Liver (tissue), 9 donors: Measurements from ENCODE around the gene SRC. TPM values are rescaled to one million over a fixed set of nuclear protein-coding genes. Genes with fewer than 3 reads are reported as not detected.

ENCODE experiments used
- DNase-seq: peaks from one replicate; pipeline ENCODE4 v3.0.0-alpha.2; 2017; ENCODE audit warnings: low spot score
- H3K27ac ChIP-seq, 2 donors: one replicate each; pipeline ENCODE4 v1.7.0; 2013; ENCODE audit warnings: inconsistent platforms in 2 of 2, low read length in 2 of 2, control low read depth in 1 of 2, low read depth in 1 of 2, mild to moderate bottlenecking in 1 of 2
- H3K27me3 ChIP-seq, 4 donors: one replicate each; pipeline versions ENCODE4 v1.6.1 to v1.7.0; 2013; ENCODE audit warnings: low read length in 3 of 4, inconsistent platforms in 1 of 4, mild to moderate bottlenecking in 1 of 4, moderate library complexity in 1 of 4; ENCODE audit not compliant: control insufficient read depth in 4 of 4, insufficient read depth in 4 of 4
- H3K36me3 ChIP-seq, 4 donors: one replicate each; pipeline versions ENCODE4 v1.6.1 to v1.7.0; 2013; ENCODE audit warnings: low read length in 3 of 4, mild to moderate bottlenecking in 3 of 4, low read depth in 1 of 4, moderate library complexity in 1 of 4; ENCODE audit not compliant: control insufficient read depth in 4 of 4, insufficient read depth in 3 of 4
- H3K4me1 ChIP-seq, 4 donors: one replicate each; pipeline versions ENCODE4 v1.6.1 to v1.7.0; 2013; ENCODE audit warnings: low read length in 3 of 4, mild to moderate bottlenecking in 3 of 4, moderate library complexity in 1 of 4; ENCODE audit not compliant: control insufficient read depth in 4 of 4, insufficient read depth in 4 of 4
- H3K4me3 ChIP-seq, 3 donors: one replicate each; pipeline versions ENCODE4 v1.6.1 to v1.7.0; 2013; ENCODE audit warnings: low read length in 3 of 3, control low read depth in 1 of 3, low read depth in 1 of 3, mild to moderate bottlenecking in 1 of 3
- H3K9ac ChIP-seq, 2 donors: one replicate each; pipeline ENCODE4 v1.7.0; 2013; ENCODE audit warnings: low read length in 2 of 2, mild to moderate bottlenecking in 2 of 2, moderate library complexity in 2 of 2, control low read depth in 1 of 2, low read depth in 1 of 2
- H3K9me3 ChIP-seq, 4 donors: one replicate each; pipeline versions ENCODE4 v1.6.1 to v1.7.0; 2013; ENCODE audit warnings: low read length in 3 of 4; ENCODE audit not compliant: control insufficient read depth in 4 of 4
- ATF3 ChIP-seq: IDR thresholded peaks from 2 replicates; pipeline ENCODE4 v1.6.1; 2016; ENCODE audit warnings: antibody characterized with exemption
- EGR1 ChIP-seq, 2 donors: IDR thresholded peaks; 2 replicates each; pipeline ENCODE4 v1.6.1; 2016 to 2018; ENCODE audit warnings: antibody characterized with exemption in 2 of 2, low read depth in 2 of 2
- FOXA1 ChIP-seq: IDR thresholded peaks from 2 replicates; pipeline ENCODE4 v1.6.1; 2016; ENCODE audit warnings: antibody characterized with exemption
- FOXA2 ChIP-seq: IDR thresholded peaks from 2 replicates; pipeline ENCODE4 v1.6.1; 2016; ENCODE audit warnings: antibody characterized with exemption
- GABPA ChIP-seq, 2 donors: IDR thresholded peaks in 1 of 2; conservative IDR thresholded peaks in 1 of 2; 2 replicates each; pipeline ENCODE4 v1.6.1; 2016; ENCODE audit warnings: antibody characterized with exemption in 2 of 2, mild to moderate bottlenecking in 1 of 2, moderate library complexity in 1 of 2
- HNF4A ChIP-seq, 2 donors: conservative IDR thresholded peaks; 2 replicates each; pipeline ENCODE4 v1.6.1; 2016; ENCODE audit warnings: antibody characterized with exemption in 2 of 2, mild to moderate bottlenecking in 2 of 2
- JUND ChIP-seq, 2 donors: IDR thresholded peaks; 2 replicates each; pipeline ENCODE4 v1.6.1; 2016; ENCODE audit warnings: antibody characterized with exemption in 2 of 2
- NR2F2 ChIP-seq: IDR thresholded peaks from 2 replicates; pipeline ENCODE4 v1.6.1; 2016; ENCODE audit warnings: antibody characterized with exemption
- RAD21 ChIP-seq, 2 donors: IDR thresholded peaks; 2 replicates each; pipeline ENCODE4 v1.6.1; 2016; ENCODE audit warnings: antibody characterized with exemption in 2 of 2, mild to moderate bottlenecking in 2 of 2
- REST ChIP-seq: IDR thresholded peaks from 2 replicates; pipeline ENCODE4 v1.6.1; 2016; ENCODE audit warnings: antibody characterized with exemption, mild to moderate bottlenecking
- RXRA ChIP-seq, 2 donors: IDR thresholded peaks; 2 replicates each; pipeline ENCODE4 v1.6.1; 2017 to 2018; ENCODE audit warnings: antibody characterized with exemption in 2 of 2, mild to moderate bottlenecking in 1 of 2
- SP1 ChIP-seq: IDR thresholded peaks from 2 replicates; pipeline ENCODE4 v1.6.1; 2018; ENCODE audit warnings: antibody characterized with exemption, mild to moderate bottlenecking
- TAF1 ChIP-seq: conservative IDR thresholded peaks from 2 replicates; pipeline ENCODE4 v1.6.1; 2016; ENCODE audit warnings: antibody characterized with exemption, mild to moderate bottlenecking
- YY1 ChIP-seq: IDR thresholded peaks from 2 replicates; pipeline ENCODE4 v1.6.1; 2016; ENCODE audit warnings: antibody characterized with exemption, mild to moderate bottlenecking
- ZBTB33 ChIP-seq: IDR thresholded peaks from 2 replicates; pipeline ENCODE4 v1.6.1; 2016; ENCODE audit warnings: antibody characterized with exemption
- WGBS: extraction: QIAGEN DNeasy Blood & Tissue Kit; methylation state at CpG from one replicate; pipeline ENCODE4 v1.1.7; 2013; 5-methylcytosine and 5-hydroxymethylcytosine counted together
- polyA plus RNA-seq, 2 donors: library from polyadenylated mRNA; stranded (reverse) in 1 of 2; unstranded in 1 of 2; fragments of 200-250 nt in 1 of 2; fragments of >200 nt in 1 of 2; fragmentation: Nextera tagmentation in 1 of 2; extraction: Ambion mirVana in 1 of 2; gene quantifications; one replicate each; pipeline versions ENCODE4 v1.2.1 to v1.2.3, GENCODE V29; 2013 to 2015
- total RNA-seq, 2 donors: library from RNA; depleted of rRNA; stranded (reverse); fragments of >200 nt; gene quantifications; one replicate each; pipeline ENCODE4 v1.2.3, GENCODE V29; 2014
- TF ChIP-seq, protein P1 (sequence below): fragments of 150-350 bp; IDR thresholded peaks from 2 replicates; pipeline ENCODE4 v1.5.1; 2017; ENCODE audit warnings: improper control_type of control experiment, low read depth, low read length; ENCODE audit not compliant: missing input control
- TF ChIP-seq, protein P2 (sequence below): IDR thresholded peaks from 2 replicates; pipeline ENCODE4 v1.6.1; 2016; ENCODE audit warnings: antibody characterized with exemption
- donor health status: healthy.
- donor health status: healthy.
- donor health status: healthy.
- donor health status: healthy.
- donor health status: healthy.

Gene SRC
- total and polyA plus RNA-seq, 4 donors: 3.3 to 21.2 (median 5.4) TPM

GRCh38 chr20:37361336-37361735 lies 15.4 kb downstream of the SRC start:
- Histone ChIP-seq H3K27ac (no peak overlapping the region), H3K9ac (no peak overlapping the region), H3K27me3 (no peaks in the 10 kb centered on the region), H3K9me3 (no peaks in the 10 kb centered on the region), H3K4me3 (no peak overlapping the region), H3K36me3 (no peaks in the 10 kb centered on the region), H3K4me1 (peaks cover 0 to 3% (median 0%) of the 10 kb centered on the region in 4 donors)
- TF ChIP-seq TAF1 (no peak), EGR1 (IDR thresholded peaks at IDR 0.05; ENCODE audit: low read depth in 2 of 2) (no peak), GABPA (IDR thresholded peaks at IDR 0.05 in 1 of 2, conservative IDR thresholded peaks at IDR 0.05 in 1 of 2) (no peak), RAD21 (IDR thresholded peaks at IDR 0.05) (no peak), REST (no peak), JUND (IDR thresholded peaks at IDR 0.05) (no peak), FOXA1 (no peak), SP1 (no peak), NR2F2 (no peak), YY1 (no peak), ZBTB33 (no peak), ATF3 (no peak)
- no peak for DNase-seq
- 93% methylated on average over 8 of the region's 8 CpGs for WGBS

- H3K36me3 ChIP-seq: no peaks in the 10 kb centered on the region
- H3K4me1 ChIP-seq: no peaks in the 10 kb centered on the region
- H3K4me3 ChIP-seq: no peak overlapping the region
- no peak overlapping the region for H3K9ac ChIP-seq
- no peaks in the 10 kb centered on the region for H3K27me3 ChIP-seq
- WGBS: 95% methylated on average over 10 of the region's 10 CpGs
- no peak for DNase-seq
- H3K27ac ChIP-seq: no peak overlapping the region
- no peaks in the 10 kb centered on the region for H3K9me3 ChIP-seq
- TF ChIP-seq HNF4A (conservative IDR thresholded peaks at IDR 0.05): no peak
- TF ChIP-seq REST: no peak
- no peak for TF ChIP-seq SP1
- TF ChIP-seq, protein P1, sequence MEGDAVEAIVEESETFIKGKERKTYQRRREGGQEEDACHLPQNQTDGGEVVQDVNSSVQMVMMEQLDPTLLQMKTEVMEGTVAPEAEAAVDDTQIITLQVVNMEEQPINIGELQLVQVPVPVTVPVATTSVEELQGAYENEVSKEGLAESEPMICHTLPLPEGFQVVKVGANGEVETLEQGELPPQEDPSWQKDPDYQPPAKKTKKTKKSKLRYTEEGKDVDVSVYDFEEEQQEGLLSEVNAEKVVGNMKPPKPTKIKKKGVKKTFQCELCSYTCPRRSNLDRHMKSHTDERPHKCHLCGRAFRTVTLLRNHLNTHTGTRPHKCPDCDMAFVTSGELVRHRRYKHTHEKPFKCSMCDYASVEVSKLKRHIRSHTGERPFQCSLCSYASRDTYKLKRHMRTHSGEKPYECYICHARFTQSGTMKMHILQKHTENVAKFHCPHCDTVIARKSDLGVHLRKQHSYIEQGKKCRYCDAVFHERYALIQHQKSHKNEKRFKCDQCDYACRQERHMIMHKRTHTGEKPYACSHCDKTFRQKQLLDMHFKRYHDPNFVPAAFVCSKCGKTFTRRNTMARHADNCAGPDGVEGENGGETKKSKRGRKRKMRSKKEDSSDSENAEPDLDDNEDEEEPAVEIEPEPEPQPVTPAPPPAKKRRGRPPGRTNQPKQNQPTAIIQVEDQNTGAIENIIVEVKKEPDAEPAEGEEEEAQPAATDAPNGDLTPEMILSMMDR: no peak
- no peak for TF ChIP-seq FOXA1
- TF ChIP-seq JUND (IDR thresholded peaks at IDR 0.05): no peak
- no peak for TF ChIP-seq RXRA (IDR thresholded peaks at IDR 0.05)
- no peak for TF ChIP-seq GABPA (IDR thresholded peaks at IDR 0.05 in 1 of 2, conservative IDR thresholded peaks at IDR 0.05 in 1 of 2)
- TF ChIP-seq RAD21 (IDR thresholded peaks at IDR 0.05): no peak
- TF ChIP-seq YY1: no peak
- no peak for TF ChIP-seq ZBTB33
- no peak for TF ChIP-seq NR2F2
- TF ChIP-seq ATF3: no peak
- TF ChIP-seq, protein P2, sequence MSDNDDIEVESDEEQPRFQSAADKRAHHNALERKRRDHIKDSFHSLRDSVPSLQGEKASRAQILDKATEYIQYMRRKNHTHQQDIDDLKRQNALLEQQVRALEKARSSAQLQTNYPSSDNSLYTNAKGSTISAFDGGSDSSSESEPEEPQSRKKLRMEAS: no peak
- TF ChIP-seq FOXA2: no peak
Measured at GRCh38 chr20:37362231-37362792, 16.4 kb downstream of the SRC start.
